Measurements from ENCODE around the gene C19orf47. TPM values are rescaled to one million over a fixed set of nuclear protein-coding genes. Genes with fewer than 3 reads are reported as not detected.
A peak's percentile ranks its signal among the peaks of the same experiment; 100 is the strongest.

The C19orf47 gene, protein sequence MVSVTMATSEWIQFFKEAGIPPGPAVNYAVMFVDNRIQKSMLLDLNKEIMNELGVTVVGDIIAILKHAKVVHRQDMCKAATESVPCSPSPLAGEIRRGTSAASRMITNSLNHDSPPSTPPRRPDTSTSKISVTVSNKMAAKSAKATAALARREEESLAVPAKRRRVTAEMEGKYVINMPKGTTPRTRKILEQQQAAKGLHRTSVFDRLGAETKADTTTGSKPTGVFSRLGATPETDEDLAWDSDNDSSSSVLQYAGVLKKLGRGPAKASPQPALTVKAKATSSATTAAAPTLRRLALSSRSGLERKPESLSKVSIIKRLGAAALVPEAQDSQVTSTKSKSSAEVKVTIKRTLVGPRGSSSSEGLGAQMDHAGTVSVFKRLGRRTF
- total RNA-seq (2014; rRNA removed; shearing (Covaris generic)) = 6.2 and 13.2 TPM in 2 replicates
- 10.9 and 11.2 TPM in 2 replicates for polyA plus RNA-seq (2016; fragmentation: Nextera tagmentation; extraction: Ambion mirVana)

- peak within 1 kb of the TSS; percentile 87 for H3K4me2 ChIP-seq (ENCODE audit: unreplicated experiment)
- peak within 1 kb of the TSS; percentile 84 for H2AFZ ChIP-seq
- H3K27me3 ChIP-seq (replicated peaks; ENCODE audit: insufficient read depth) = no peaks in the 10 kb centered on the region
- peak within 1 kb of the TSS; percentile 87 for H3K4me3 ChIP-seq
- peak within 1 kb of the TSS; percentile 91 for H3K9ac ChIP-seq
- peak; percentile 100 for DNase-seq
- H3K79me2 ChIP-seq (ENCODE audit: insufficient read depth) = peaks cover 82% of the 10 kb centered on the region
- H3K9me2 ChIP-seq (ENCODE audit: insufficient read depth) = no peaks in the 10 kb centered on the region
- WGBS, 2 experiments (ENCODE audit: low coverage in 1 of 2, low lambda C conversion rate in 2 of 2, missing lambda C conversion rate in 2 of 2) = 1% methylated on average over 61 to 74 of the region's 77 CpGs
- no peaks in the 10 kb centered on the region for H3K36me3 ChIP-seq (ENCODE audit: low read depth)
- no peaks in the 10 kb centered on the region for H3F3A ChIP-seq (ENCODE audit: insufficient read depth)
- peak within 1 kb of the TSS; percentile 68 for H3K27ac ChIP-seq
- TF ChIP-seq EZH2 (IDR thresholded peaks at IDR 0.05; ENCODE audit: insufficient read depth, poor library complexity, severe bottlenecking) (no peak), EZH2phosphoT487 (IDR thresholded peaks at IDR 0.05; ENCODE audit: insufficient read depth, low read depth) (no peak)
- in situ Hi-C loops (cut with MboI) = no loop called here
- no peaks in the 10 kb centered on the region; the same call in 1 of the 2 replicates for H3K4me1 ChIP-seq (ENCODE audit: insufficient read depth)
- H4K20me1 ChIP-seq (ENCODE audit: insufficient read depth) = no peaks in the 10 kb centered on the region
- no peaks in the 10 kb centered on the region for H3K9me3 ChIP-seq (ENCODE audit: low read depth)
Measured at GRCh38 chr19:40348125-40348913, at the start of gene C19orf47, which contains the start of gene PLD3. Gene C19orf47, minus strand, starts transcription at chr19:40348397. Its CDS starts 6,540 bp downstream, at chr19:40341857. Gene PLD3, plus strand, starts transcription at chr19:40348695. Its CDS starts 17,789 bp downstream, at chr19:40366484.

GRCh38 chr19:40397568-40397906 is 49.3 kb upstream of the C19orf47 start:
- Histone ChIP-seq H3K79me2 (ENCODE audit: insufficient read depth) (no peaks in the 10 kb centered on the region), H3K4me3 (no peak overlapping the region), H3K36me3 (ENCODE audit: low read depth) (no peaks in the 10 kb centered on the region), H3K4me1 (ENCODE audit: insufficient read depth) (no peaks in the 10 kb centered on the region), H3K9me2 (ENCODE audit: insufficient read depth) (no peaks in the 10 kb centered on the region), H3K27me3 (replicated peaks; ENCODE audit: insufficient read depth) (no peaks in the 10 kb centered on the region), H4K20me1 (ENCODE audit: insufficient read depth) (no peaks in the 10 kb centered on the region), H3K27ac (no peak overlapping the region), H3K9ac (no peak overlapping the region), H3K9me3 (ENCODE audit: low read depth) (no peaks in the 10 kb centered on the region), H3K4me2 (ENCODE audit: unreplicated experiment) (no peak overlapping the region), H3F3A (ENCODE audit: insufficient read depth) (no peaks in the 10 kb centered on the region), H2AFZ (no peak overlapping the region)
- 94 to 95% methylated on average over 17 to 22 of the region's 22 CpGs for WGBS, 2 experiments (ENCODE audit: low coverage in 1 of 2, low lambda C conversion rate in 2 of 2, missing lambda C conversion rate in 2 of 2)
- in situ Hi-C loops (cut with MboI) = no loop called here
- DNase-seq = no peak
- TF ChIP-seq EZH2phosphoT487 (IDR thresholded peaks at IDR 0.05; ENCODE audit: insufficient read depth, low read depth) = no peak
- no peak for TF ChIP-seq EZH2 (IDR thresholded peaks at IDR 0.05; ENCODE audit: insufficient read depth, poor library complexity, severe bottlenecking)

- H3K9ac ChIP-seq = no peak overlapping the region
- no peak for DNase-seq
- H3K79me2 ChIP-seq (ENCODE audit: insufficient read depth) = no peaks in the 10 kb centered on the region
- no peak for TF ChIP-seq EZH2 (IDR thresholded peaks at IDR 0.05; ENCODE audit: insufficient read depth, poor library complexity, severe bottlenecking)
- TF ChIP-seq EZH2phosphoT487 (IDR thresholded peaks at IDR 0.05; ENCODE audit: insufficient read depth, low read depth) = no peak
- H3K27ac ChIP-seq = no peak overlapping the region
- H3F3A ChIP-seq (ENCODE audit: insufficient read depth) = no peaks in the 10 kb centered on the region
- no peaks in the 10 kb centered on the region for H3K27me3 ChIP-seq (replicated peaks; ENCODE audit: insufficient read depth)
- no peaks in the 10 kb centered on the region for H3K9me2 ChIP-seq (ENCODE audit: insufficient read depth)
- no peaks in the 10 kb centered on the region for H4K20me1 ChIP-seq (ENCODE audit: insufficient read depth)
- no peak overlapping the region for H2AFZ ChIP-seq
- H3K36me3 ChIP-seq (ENCODE audit: low read depth) = no peaks in the 10 kb centered on the region
- no peak overlapping the region for H3K4me2 ChIP-seq (ENCODE audit: unreplicated experiment)
- no peaks in the 10 kb centered on the region for H3K9me3 ChIP-seq (ENCODE audit: low read depth)
- in situ Hi-C loops (cut with MboI) = no loop called here
- H3K4me3 ChIP-seq = no peak overlapping the region
- H3K4me1 ChIP-seq (ENCODE audit: insufficient read depth) = no peaks in the 10 kb centered on the region
- 87 to 89% methylated on average over 20 of the region's 20 CpGs for WGBS, 2 experiments (ENCODE audit: low coverage in 1 of 2, low lambda C conversion rate in 2 of 2, missing lambda C conversion rate in 2 of 2)
Measured at GRCh38 chr19:40396886-40397567, 48.8 kb upstream of the C19orf47 start.

DNA sequence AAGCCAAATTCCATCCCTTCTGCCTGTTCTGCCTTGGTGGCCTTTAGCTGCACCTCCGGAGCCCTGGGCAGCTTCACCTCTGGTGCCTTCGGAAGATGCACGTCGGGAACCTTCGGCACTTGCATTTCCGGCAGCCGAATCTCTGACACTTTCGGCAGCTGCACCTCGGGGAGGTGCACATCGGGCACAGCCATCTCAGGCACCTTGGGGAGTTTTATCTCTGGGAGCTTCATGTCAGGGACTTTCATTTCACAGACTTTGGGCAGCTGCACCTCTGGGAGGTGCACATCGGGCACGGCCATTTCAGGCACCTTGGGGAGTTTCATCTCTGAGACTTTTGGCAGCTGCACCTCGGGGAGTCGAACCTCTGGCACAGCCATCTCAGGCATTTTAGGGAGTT is 47.8 kb upstream of the C19orf47 start:
- 92% methylated on average over 14 of the region's 14 CpGs for WGBS, 2 experiments (ENCODE audit: low coverage in 1 of 2, low lambda C conversion rate in 2 of 2, missing lambda C conversion rate in 2 of 2)
- Histone ChIP-seq H4K20me1 (ENCODE audit: insufficient read depth) (no peaks in the 10 kb centered on the region), H3K9me3 (ENCODE audit: low read depth) (no peaks in the 10 kb centered on the region), H3K4me2 (ENCODE audit: unreplicated experiment) (no peak overlapping the region), H3K27me3 (replicated peaks; ENCODE audit: insufficient read depth) (no peaks in the 10 kb centered on the region), H3K9me2 (ENCODE audit: insufficient read depth) (no peaks in the 10 kb centered on the region), H3F3A (ENCODE audit: insufficient read depth) (no peaks in the 10 kb centered on the region), H3K4me3 (no peak overlapping the region), H3K36me3 (ENCODE audit: low read depth) (no peaks in the 10 kb centered on the region), H3K9ac (no peak overlapping the region), H3K79me2 (ENCODE audit: insufficient read depth) (no peaks in the 10 kb centered on the region), H2AFZ (no peak overlapping the region), H3K27ac (no peak overlapping the region), H3K4me1 (ENCODE audit: insufficient read depth) (no peaks in the 10 kb centered on the region)
- in situ Hi-C loops (cut with MboI) = no loop called here
- no peak for DNase-seq
- TF ChIP-seq EZH2 (IDR thresholded peaks at IDR 0.05; ENCODE audit: insufficient read depth, poor library complexity, severe bottlenecking) (no peak), EZH2phosphoT487 (IDR thresholded peaks at IDR 0.05; ENCODE audit: insufficient read depth, low read depth) (no peak)
